Upper lobe of left lung (tissue), 4 donors: ENCODE data around the gene SAMD1.

Source experiments
- EP300 ChIP-seq, 4 donors: sonication (generic); formaldehyde crosslinking; IDR thresholded peaks; one replicate each; pipeline ENCODE4 v1.5.1; 2017; ENCODE audit warnings: antibody characterized with exemption in 4 of 4, control low read depth in 2 of 4
- POLR2A ChIP-seq, 4 donors: fragments of 450-650 bp; IDR thresholded peaks; one replicate each; pipeline ENCODE4 v1.5.1; 2016 to 2017; ENCODE audit warnings: antibody characterized with exemption in 4 of 4, mild to moderate bottlenecking in 2 of 4
- POLR2AphosphoS5 ChIP-seq, 2 donors: sonication (generic); formaldehyde crosslinking; IDR thresholded peaks; one replicate each; pipeline ENCODE4 v1.5.1; 2017; ENCODE audit warnings: antibody characterized with exemption in 2 of 2
- TF ChIP-seq, protein P1 (sequence below), 6 experiments: fragments of 450-650 bp in 4 of 6; fragments of 200-600 bp in 2 of 6; sonication (generic) in 2 of 6; IDR thresholded peaks; one replicate each; pipeline ENCODE4 v1.5.1; 2016 to 2019; ENCODE audit warnings: antibody characterized with exemption in 6 of 6

GRCh38 chr19:14054099-14054498 is 36.5 kb downstream of the SAMD1 start:
- TF ChIP-seq, protein P1, sequence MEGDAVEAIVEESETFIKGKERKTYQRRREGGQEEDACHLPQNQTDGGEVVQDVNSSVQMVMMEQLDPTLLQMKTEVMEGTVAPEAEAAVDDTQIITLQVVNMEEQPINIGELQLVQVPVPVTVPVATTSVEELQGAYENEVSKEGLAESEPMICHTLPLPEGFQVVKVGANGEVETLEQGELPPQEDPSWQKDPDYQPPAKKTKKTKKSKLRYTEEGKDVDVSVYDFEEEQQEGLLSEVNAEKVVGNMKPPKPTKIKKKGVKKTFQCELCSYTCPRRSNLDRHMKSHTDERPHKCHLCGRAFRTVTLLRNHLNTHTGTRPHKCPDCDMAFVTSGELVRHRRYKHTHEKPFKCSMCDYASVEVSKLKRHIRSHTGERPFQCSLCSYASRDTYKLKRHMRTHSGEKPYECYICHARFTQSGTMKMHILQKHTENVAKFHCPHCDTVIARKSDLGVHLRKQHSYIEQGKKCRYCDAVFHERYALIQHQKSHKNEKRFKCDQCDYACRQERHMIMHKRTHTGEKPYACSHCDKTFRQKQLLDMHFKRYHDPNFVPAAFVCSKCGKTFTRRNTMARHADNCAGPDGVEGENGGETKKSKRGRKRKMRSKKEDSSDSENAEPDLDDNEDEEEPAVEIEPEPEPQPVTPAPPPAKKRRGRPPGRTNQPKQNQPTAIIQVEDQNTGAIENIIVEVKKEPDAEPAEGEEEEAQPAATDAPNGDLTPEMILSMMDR (IDR thresholded peaks at IDR 0.05), result no peak
- TF ChIP-seq POLR2AphosphoS5 (IDR thresholded peaks at IDR 0.05) (no peak), POLR2A (IDR thresholded peaks at IDR 0.05) (no peak), EP300 (IDR thresholded peaks at IDR 0.05) (no peak)
